Parathyroid adenoma (tissue), 2 donors: Measurements from ENCODE around the gene DMRTC1B.
"Not testable (repeated sequence)": the region's sequence is repeated elsewhere in the genome, so short reads cannot be mapped to it uniquely, and the experiment has no call there.

ENCODE experiments used
- H2AFZ ChIP-seq: fragments of 300-600 bp; sonication (generic); one replicate; pipeline ENCODE4 v1.7.0; 2017; ENCODE audit warnings: antibody characterized with exemption, mild to moderate bottlenecking
- H3K27ac ChIP-seq: fragments of 300-600 bp; sonication (generic); one replicate; pipeline ENCODE4 v1.7.0; 2017
- H3K27me3 ChIP-seq: fragments of 300-600 bp; sonication (generic); one replicate; pipeline ENCODE4 v1.7.0; 2017; ENCODE audit warnings: low read length; ENCODE audit not compliant: control insufficient read depth, insufficient read depth
- H3K36me3 ChIP-seq: fragments of 300-600 bp; sonication (generic); one replicate; pipeline ENCODE4 v1.7.0; 2017; ENCODE audit warnings: low read length; ENCODE audit not compliant: control insufficient read depth, insufficient read depth
- H3K4me1 ChIP-seq: fragments of 300-600 bp; sonication (generic); one replicate; pipeline ENCODE4 v1.7.0; 2017; ENCODE audit warnings: control low read depth
- H3K4me2 ChIP-seq: fragments of 300-600 bp; sonication (generic); one replicate; pipeline ENCODE4 v1.7.0; 2017; ENCODE audit warnings: low read length
- H3K4me3 ChIP-seq: fragments of 300-600 bp; sonication (generic); one replicate; pipeline ENCODE4 v1.7.0; 2017; ENCODE audit warnings: low read depth, low read length
- H3K79me2 ChIP-seq: fragments of 300-600 bp; sonication (generic); one replicate; pipeline ENCODE4 v1.7.0; 2017; ENCODE audit warnings: control low read depth
- H3K9ac ChIP-seq: fragments of 300-600 bp; sonication (generic); one replicate; pipeline ENCODE4 v1.7.0; 2017; ENCODE audit warnings: mild to moderate bottlenecking
- H3K9me3 ChIP-seq: fragments of 300-600 bp; sonication (generic); one replicate; pipeline ENCODE4 v1.7.0; 2017; ENCODE audit warnings: low read length; ENCODE audit not compliant: control insufficient read depth
- CTCF ChIP-seq: fragments of 300-600 bp; sonication (generic); IDR thresholded peaks from one replicate; pipeline ENCODE4 v1.7.0; 2017; ENCODE audit warnings: antibody characterized with exemption, mild to moderate bottlenecking
- donor health status: primary hyperparathyroidism.

The DMRTC1B gene

GRCh38 chrX:72776653-72777466 lies at the start of gene DMRTC1B:
DMRTC1B (plus strand) TSS chrX:72776890; CDS start chrX:72845136, 68,246 bp downstream.
- not testable (repeated sequence) for H3K4me3 ChIP-seq, H3K9ac ChIP-seq, H3K4me1 ChIP-seq, H3K4me2 ChIP-seq, H3K36me3 ChIP-seq, H2AFZ ChIP-seq, H3K79me2 ChIP-seq, H3K27me3 ChIP-seq, H3K9me3 ChIP-seq, H3K27ac ChIP-seq

- H3K4me2 ChIP-seq = no peak overlapping the region
Measured at GRCh38 chrX:72727846-72728245, 48.8 kb upstream of the DMRTC1B start.

GRCh38 chrX:72733636-72734035 lies 43.1 kb upstream of the DMRTC1B start:
- H3K4me3 ChIP-seq, H3K4me1 ChIP-seq, H3K79me2 ChIP-seq, H3K27me3 ChIP-seq, H2AFZ ChIP-seq, H3K27ac ChIP-seq, H3K9ac ChIP-seq, H3K4me2 ChIP-seq, H3K9me3 ChIP-seq, H3K36me3 ChIP-seq: not testable (repeated sequence)

More at GRCh38 chrX:72727846-72728245, 48.8 kb upstream of the DMRTC1B start:
- H3K9me3 ChIP-seq = no peaks in the 10 kb centered on the region
- TF ChIP-seq CTCF = no peak
- H3K4me1 ChIP-seq = no peaks in the 10 kb centered on the region
- no peaks in the 10 kb centered on the region for H3K79me2 ChIP-seq
- H3K36me3 ChIP-seq = no peaks in the 10 kb centered on the region
- no peaks in the 10 kb centered on the region for H3K27me3 ChIP-seq
- H3K27ac ChIP-seq = no peak overlapping the region
- H3K4me3 ChIP-seq = no peak overlapping the region
- no peak overlapping the region for H2AFZ ChIP-seq
- H3K9ac ChIP-seq = no peak overlapping the region

- H3K27me3 ChIP-seq = no peaks in the 10 kb centered on the region
- H3K4me2 ChIP-seq = no peak overlapping the region
- no peaks in the 10 kb centered on the region for H3K79me2 ChIP-seq
- H3K4me1 ChIP-seq = no peaks in the 10 kb centered on the region
- H3K27ac ChIP-seq = no peak overlapping the region
- no peaks in the 10 kb centered on the region for H3K9me3 ChIP-seq
- no peak overlapping the region for H3K9ac ChIP-seq
- H3K36me3 ChIP-seq = no peaks in the 10 kb centered on the region
- H2AFZ ChIP-seq = no peak overlapping the region
- H3K4me3 ChIP-seq = no peak overlapping the region
- TF ChIP-seq CTCF = no peak
Measured at GRCh38 chrX:72735561-72735960, 41.1 kb upstream of the DMRTC1B start.

- not testable (repeated sequence) for H2AFZ ChIP-seq, H3K27ac ChIP-seq, H3K4me1 ChIP-seq, H3K4me2 ChIP-seq, H3K9me3 ChIP-seq, H3K27me3 ChIP-seq, H3K4me3 ChIP-seq, H3K9ac ChIP-seq, H3K36me3 ChIP-seq, H3K79me2 ChIP-seq
Measured at GRCh38 chrX:72745546-72745945, 31.1 kb upstream of the DMRTC1B start.

- not testable (repeated sequence) for H3K9ac ChIP-seq, H3K27me3 ChIP-seq, H3K4me3 ChIP-seq, H3K9me3 ChIP-seq, H3K4me2 ChIP-seq, H3K79me2 ChIP-seq, H3K4me1 ChIP-seq, H3K27ac ChIP-seq, H3K36me3 ChIP-seq, H2AFZ ChIP-seq
Measured at GRCh38 chrX:72748545-72748944, 28.1 kb upstream of the DMRTC1B start.

- H3K4me2 ChIP-seq, H3K36me3 ChIP-seq, H3K79me2 ChIP-seq, H2AFZ ChIP-seq, H3K27ac ChIP-seq, H3K27me3 ChIP-seq, H3K9me3 ChIP-seq, H3K4me3 ChIP-seq, H3K4me1 ChIP-seq, H3K9ac ChIP-seq: not testable (repeated sequence)
Measured at GRCh38 chrX:72760454-72760853, 16.2 kb upstream of the DMRTC1B start.

- H3K9ac ChIP-seq, H3K27ac ChIP-seq, H3K4me3 ChIP-seq, H3K4me2 ChIP-seq, H3K27me3 ChIP-seq, H3K4me1 ChIP-seq, H3K9me3 ChIP-seq, H2AFZ ChIP-seq, H3K79me2 ChIP-seq, H3K36me3 ChIP-seq: not testable (repeated sequence)
Measured at GRCh38 chrX:72777467-72777790, 739 bp downstream of the DMRTC1B start.

- not testable (repeated sequence) for H3K4me3 ChIP-seq, H3K27ac ChIP-seq, H3K9ac ChIP-seq, H3K79me2 ChIP-seq, H3K4me2 ChIP-seq, H3K9me3 ChIP-seq, H3K36me3 ChIP-seq, H2AFZ ChIP-seq, H3K4me1 ChIP-seq, H3K27me3 ChIP-seq
Measured at GRCh38 chrX:72778146-72778545, 1.5 kb downstream of the DMRTC1B start.

GRCh38 chrX:72782560-72782959 lies 5.9 kb downstream of the DMRTC1B start, which contains the start of gene FAM236B:
FAM236B (minus strand) TSS chrX:72782660; CDS start chrX:72782560, 100 bp downstream.
- H3K4me1 ChIP-seq, H2AFZ ChIP-seq: not testable (repeated sequence)

More at GRCh38 chrX:72782560-72782959, 5.9 kb downstream of the DMRTC1B start, which contains the start of gene FAM236B:
- not testable (repeated sequence) for H3K27me3 ChIP-seq, H3K4me3 ChIP-seq, H3K9ac ChIP-seq, H3K27ac ChIP-seq, H3K79me2 ChIP-seq, H3K36me3 ChIP-seq, H3K4me2 ChIP-seq, H3K9me3 ChIP-seq
